C4-2B (cell line): ENCODE data around the gene SCNM1.

Experiments used
- ZFX ChIP-seq: fragments of 450-650 bp; IDR thresholded peaks from 2 replicates; pipeline ENCODE4 v1.6.1; 2017
- TF ChIP-seq, protein P1 (sequence below): fragments of 450-650 bp; conservative IDR thresholded peaks from 2 replicates; pipeline ENCODE4 v1.5.1; 2017; ENCODE audit warnings: mild to moderate bottlenecking

DNA sequence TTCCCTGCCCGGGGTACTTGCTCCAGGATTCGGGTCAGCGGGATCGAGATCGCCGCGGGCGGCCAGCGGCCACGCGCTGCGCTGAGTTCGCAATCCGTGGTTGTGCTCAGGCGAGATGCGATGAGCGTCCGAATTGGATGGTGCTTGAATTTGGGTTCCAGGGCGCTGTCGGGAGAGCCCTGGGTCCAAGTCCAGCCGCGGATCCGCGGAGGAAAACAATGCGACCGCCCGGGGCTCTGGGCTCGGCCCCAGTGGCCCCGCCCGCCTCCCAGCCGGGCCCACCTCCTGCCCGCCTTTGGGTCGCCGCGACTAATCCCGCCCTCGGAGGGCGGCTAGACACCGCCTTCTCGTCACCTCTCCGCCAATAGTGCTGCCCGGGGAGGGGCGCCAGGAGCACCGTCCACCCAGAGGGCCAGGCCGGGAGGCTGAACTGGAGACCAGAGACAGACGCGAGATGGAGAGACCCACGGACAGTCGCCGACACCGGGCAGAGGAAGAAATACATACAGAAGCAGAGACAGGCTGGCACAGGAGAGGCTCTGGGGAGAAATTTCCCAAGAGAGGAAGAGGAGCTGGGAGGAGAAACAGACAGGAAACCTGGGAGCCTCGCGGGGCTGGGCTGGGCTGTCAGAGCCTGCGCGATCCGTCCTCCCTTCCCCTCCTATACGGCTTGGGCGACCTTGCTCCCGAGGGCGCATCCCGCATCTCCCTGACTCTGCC lies 19.4 kb upstream of the SCNM1 start, which contains the start of gene SEMA6C:
- TF ChIP-seq, protein P1, sequence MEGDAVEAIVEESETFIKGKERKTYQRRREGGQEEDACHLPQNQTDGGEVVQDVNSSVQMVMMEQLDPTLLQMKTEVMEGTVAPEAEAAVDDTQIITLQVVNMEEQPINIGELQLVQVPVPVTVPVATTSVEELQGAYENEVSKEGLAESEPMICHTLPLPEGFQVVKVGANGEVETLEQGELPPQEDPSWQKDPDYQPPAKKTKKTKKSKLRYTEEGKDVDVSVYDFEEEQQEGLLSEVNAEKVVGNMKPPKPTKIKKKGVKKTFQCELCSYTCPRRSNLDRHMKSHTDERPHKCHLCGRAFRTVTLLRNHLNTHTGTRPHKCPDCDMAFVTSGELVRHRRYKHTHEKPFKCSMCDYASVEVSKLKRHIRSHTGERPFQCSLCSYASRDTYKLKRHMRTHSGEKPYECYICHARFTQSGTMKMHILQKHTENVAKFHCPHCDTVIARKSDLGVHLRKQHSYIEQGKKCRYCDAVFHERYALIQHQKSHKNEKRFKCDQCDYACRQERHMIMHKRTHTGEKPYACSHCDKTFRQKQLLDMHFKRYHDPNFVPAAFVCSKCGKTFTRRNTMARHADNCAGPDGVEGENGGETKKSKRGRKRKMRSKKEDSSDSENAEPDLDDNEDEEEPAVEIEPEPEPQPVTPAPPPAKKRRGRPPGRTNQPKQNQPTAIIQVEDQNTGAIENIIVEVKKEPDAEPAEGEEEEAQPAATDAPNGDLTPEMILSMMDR = no peak
- no peak for TF ChIP-seq ZFX
